Natural killer cell treated with Interleukin-12 subunit alpha and Interleukin-12 subunit beta and Interleukin-15 and Interleukin-18, amount 100 ng/mL, for 72 hours (primary cell): Measurements from ENCODE around the gene C2orf74. TPM values are rescaled to one million over a fixed set of nuclear protein-coding genes. Genes with fewer than 3 reads are reported as not detected.
"Not testable (repeated sequence)": the region's sequence is repeated elsewhere in the genome, so short reads cannot be mapped to it uniquely, and the experiment has no call there.

Experiments
- ATAC-seq, 2 donors: fragments of 150-1000 bp; cut with Tn5 transposase in 1 of 2; sonication (Bioruptor Pico), chemical (Tn5 transposase) in 1 of 2; 2 replicates each; pipeline ENCODE4 v1.10.0; 2021
- DNase-seq: peaks from one replicate; pipeline ENCODE4 v3.0.0; 2022; ENCODE audit warnings: low spot score
- H3K27ac Mint-ChIP-seq, 2 donors: 1 replicate in 1 of 2; 2 replicates in 1 of 2; pipeline ENCODE4 v1.8.0; 2022; ENCODE audit warnings: mixed read lengths in 2 of 2, mild to moderate bottlenecking in 1 of 2, moderate library complexity in 1 of 2
- H3K27me3 Mint-ChIP-seq, 2 donors: 1 replicate in 1 of 2; 2 replicates in 1 of 2; pipeline ENCODE4 v1.8.0; 2022; ENCODE audit warnings: mixed read lengths in 2 of 2
- H3K36me3 Mint-ChIP-seq: one replicate; pipeline ENCODE4 v1.8.0; 2022; ENCODE audit warnings: mixed read lengths
- H3K4me1 Mint-ChIP-seq, 2 donors: 1 replicate in 1 of 2; 2 replicates in 1 of 2; pipeline ENCODE4 v1.8.0; 2022; ENCODE audit warnings: low read depth in 2 of 2, mixed read lengths in 2 of 2, mild to moderate bottlenecking in 1 of 2
- H3K4me3 Mint-ChIP-seq: one replicate; pipeline ENCODE4 v1.8.0; 2022; ENCODE audit warnings: mixed read lengths
- H3K9me3 Mint-ChIP-seq: 2 replicates; pipeline ENCODE4 v1.8.0; 2022; ENCODE audit warnings: mixed read lengths
- total RNA-seq, 2 donors: library from RNA; stranded (reverse); gene quantifications; one replicate each; pipeline ENCODE4 v1.2.3, GENCODE V29; 2022

Gene C2orf74
- total RNA-seq, result 10 to 100 TPM in 1 of 2 donors, 1 to 10 TPM in 1; 8.3 to 10.4 TPM

- H3K4me3 Mint-ChIP-seq, result no peak within 1 kb of the TSS
- no peaks in the 10 kb centered on the region for H3K27me3 Mint-ChIP-seq
- ATAC-seq, result no peak
- H3K9me3 Mint-ChIP-seq, result no peaks in the 10 kb centered on the region
- no peak within 1 kb of the TSS for H3K27ac Mint-ChIP-seq
- DNase-seq, result no peak
- peaks cover 6% of the 10 kb centered on the region in 2 donors for H3K4me1 Mint-ChIP-seq
- peaks cover 24% of the 10 kb centered on the region for H3K36me3 Mint-ChIP-seq
These were observed at the start of gene C2orf74 for GRCh38 chr2:61161888-61162287. C2orf74 (plus strand) TSS chr2:61162188; CDS start chr2:61162515, 327 bp downstream.

GRCh38 chr2:61114147-61114546, 47.8 kb upstream of the C2orf74 start:
- no peak overlapping the region for H3K27ac Mint-ChIP-seq

GRCh38 chr2:61116302-61116701, 45.7 kb upstream of the C2orf74 start:
- H3K27me3 Mint-ChIP-seq, result no peaks in the 10 kb centered on the region
- H3K27ac Mint-ChIP-seq, result no peak overlapping the region
- H3K4me3 Mint-ChIP-seq, result no peak overlapping the region
- H3K9me3 Mint-ChIP-seq, result no peaks in the 10 kb centered on the region
- ATAC-seq, result no peak
- DNase-seq, result no peak
- peaks cover 4% of the 10 kb centered on the region for H3K36me3 Mint-ChIP-seq
- H3K4me1 Mint-ChIP-seq, result peaks cover 2 to 5% of the 10 kb centered on the region in 2 donors

More at GRCh38 chr2:61114147-61114546, 47.8 kb upstream of the C2orf74 start:
- no peak for DNase-seq
- Mint-ChIP-seq H3K27me3 (no peaks in the 10 kb centered on the region), H3K36me3 (peaks cover 4% of the 10 kb centered on the region), H3K9me3 (no peaks in the 10 kb centered on the region), H3K4me1 (peaks cover 2 to 5% of the 10 kb centered on the region in 2 donors), H3K4me3 (no peak overlapping the region)
- no peak for ATAC-seq

GRCh38 chr2:61117534-61117933, 44.5 kb upstream of the C2orf74 start:
- Mint-ChIP-seq H3K27me3 (no peaks in the 10 kb centered on the region), H3K4me3 (no peak overlapping the region), H3K27ac (peak overlapping the region in 1 of 2 donors; percentile 15), H3K9me3 (no peaks in the 10 kb centered on the region), H3K4me1 (peaks cover 2 to 5% of the 10 kb centered on the region in 2 donors), H3K36me3 (peaks cover 4% of the 10 kb centered on the region)
- DNase-seq (no peak), ATAC-seq (no peak)

GRCh38 chr2:61125123-61125710, 36.8 kb upstream of the C2orf74 start:
- DNase-seq, result no peak
- H3K36me3 Mint-ChIP-seq, result no peaks in the 10 kb centered on the region
- no peaks in the 10 kb centered on the region for H3K27me3 Mint-ChIP-seq
- ATAC-seq, result no peak
- no peak overlapping the region for H3K27ac Mint-ChIP-seq
- H3K4me3 Mint-ChIP-seq, result no peak overlapping the region
- H3K9me3 Mint-ChIP-seq, result no peaks in the 10 kb centered on the region
- no peaks in the 10 kb centered on the region for H3K4me1 Mint-ChIP-seq

- no peak overlapping the region for H3K4me3 Mint-ChIP-seq
- H3K9me3 Mint-ChIP-seq, result no peaks in the 10 kb centered on the region
- H3K4me1 Mint-ChIP-seq, result no peaks in the 10 kb centered on the region
- ATAC-seq (no peak), DNase-seq (no peak)
- no peaks in the 10 kb centered on the region for H3K36me3 Mint-ChIP-seq
- no peaks in the 10 kb centered on the region for H3K27me3 Mint-ChIP-seq
- H3K27ac Mint-ChIP-seq, result no peak overlapping the region
These were observed 36.2 kb upstream of the C2orf74 start for GRCh38 chr2:61125798-61126197.

GRCh38 chr2:61128122-61128521, 33.9 kb upstream of the C2orf74 start:
- ATAC-seq, H3K27me3 Mint-ChIP-seq, H3K4me3 Mint-ChIP-seq: not testable (repeated sequence)

GRCh38 chr2:61134141-61134540, 27.8 kb upstream of the C2orf74 start:
- H3K27me3 Mint-ChIP-seq, result no peaks in the 10 kb centered on the region
- H3K4me1 Mint-ChIP-seq, result peaks cover 0 to 4% of the 10 kb centered on the region in 2 donors

More at GRCh38 chr2:61128122-61128521, 33.9 kb upstream of the C2orf74 start:
- not testable (repeated sequence) for H3K27ac Mint-ChIP-seq, H3K4me1 Mint-ChIP-seq, DNase-seq, H3K36me3 Mint-ChIP-seq, H3K9me3 Mint-ChIP-seq

GRCh38 chr2:61135510-61135909, 26.5 kb upstream of the C2orf74 start:
- Mint-ChIP-seq H3K4me1 (peaks cover 0 to 4% of the 10 kb centered on the region in 2 donors), H3K36me3 (no peaks in the 10 kb centered on the region), H3K9me3 (no peaks in the 10 kb centered on the region), H3K27ac (no peak overlapping the region), H3K27me3 (no peaks in the 10 kb centered on the region), H3K4me3 (no peak overlapping the region)
- no peak for ATAC-seq
- no peak for DNase-seq

More at GRCh38 chr2:61134141-61134540, 27.8 kb upstream of the C2orf74 start:
- no peaks in the 10 kb centered on the region for H3K9me3 Mint-ChIP-seq
- no peak overlapping the region for H3K4me3 Mint-ChIP-seq
- H3K27ac Mint-ChIP-seq, result no peak overlapping the region
- ATAC-seq, result no peak
- no peak for DNase-seq
- no peaks in the 10 kb centered on the region for H3K36me3 Mint-ChIP-seq

- H3K4me1 Mint-ChIP-seq, result peaks cover 0 to 4% of the 10 kb centered on the region in 2 donors
- H3K27me3 Mint-ChIP-seq, result no peaks in the 10 kb centered on the region
- DNase-seq (no peak), ATAC-seq (no peak)
- H3K4me3 Mint-ChIP-seq, result no peak overlapping the region
- no peaks in the 10 kb centered on the region for H3K36me3 Mint-ChIP-seq
- H3K27ac Mint-ChIP-seq, result no peak overlapping the region
- no peaks in the 10 kb centered on the region for H3K9me3 Mint-ChIP-seq
These were observed 23.1 kb upstream of the C2orf74 start for GRCh38 chr2:61138859-61139258.

- no peak overlapping the region for H3K27ac Mint-ChIP-seq
- H3K4me3 Mint-ChIP-seq, result no peak overlapping the region
- H3K36me3 Mint-ChIP-seq, result no peaks in the 10 kb centered on the region
- H3K4me1 Mint-ChIP-seq, result peaks cover 5% of the 10 kb centered on the region in 2 donors
- no peak for ATAC-seq
- no peak for DNase-seq
- no peaks in the 10 kb centered on the region for H3K9me3 Mint-ChIP-seq
- no peaks in the 10 kb centered on the region for H3K27me3 Mint-ChIP-seq
These were observed 20.8 kb upstream of the C2orf74 start for GRCh38 chr2:61141151-61141550.

- Mint-ChIP-seq H3K36me3 (peaks cover 4% of the 10 kb centered on the region), H3K9me3 (no peaks in the 10 kb centered on the region), H3K27ac (peak overlapping the region; percentile 85 to 92), H3K4me3 (peak overlapping the region; percentile 96), H3K4me1 (peaks cover 5% of the 10 kb centered on the region in 2 donors), H3K27me3 (no peaks in the 10 kb centered on the region)
- DNase-seq, result peak; percentile 93
- ATAC-seq, result peak; percentile 94 to 96
These were observed 17.2 kb upstream of the C2orf74 start for GRCh38 chr2:61144697-61145268.

GRCh38 chr2:61145990-61146389, 16.0 kb upstream of the C2orf74 start:
- ATAC-seq (no peak), DNase-seq (no peak)
- Mint-ChIP-seq H3K27me3 (no peaks in the 10 kb centered on the region), H3K4me3 (peak overlapping the region; percentile 96), H3K27ac (no peak overlapping the region), H3K36me3 (peaks cover 4% of the 10 kb centered on the region), H3K4me1 (peaks cover 5 to 11% of the 10 kb centered on the region in 2 donors), H3K9me3 (no peaks in the 10 kb centered on the region)

GRCh38 chr2:61148091-61148490, 13.9 kb upstream of the C2orf74 start:
- H3K4me1 Mint-ChIP-seq, result peaks cover 5 to 11% of the 10 kb centered on the region in 2 donors
- not testable (repeated sequence) for DNase-seq, H3K9me3 Mint-ChIP-seq, H3K27ac Mint-ChIP-seq, ATAC-seq, H3K36me3 Mint-ChIP-seq, H3K27me3 Mint-ChIP-seq, H3K4me3 Mint-ChIP-seq
